NCI-H1436 treated with DMSO at 0.1 percent for 48 hours (cell line): ENCODE data around the gene ATIC.

ENCODE experiments used
- DNase-seq: peaks from one replicate; lab custom pipeline; 2025; lab: John Stamatoyannopoulos, UW

Gene ATIC

DNA sequence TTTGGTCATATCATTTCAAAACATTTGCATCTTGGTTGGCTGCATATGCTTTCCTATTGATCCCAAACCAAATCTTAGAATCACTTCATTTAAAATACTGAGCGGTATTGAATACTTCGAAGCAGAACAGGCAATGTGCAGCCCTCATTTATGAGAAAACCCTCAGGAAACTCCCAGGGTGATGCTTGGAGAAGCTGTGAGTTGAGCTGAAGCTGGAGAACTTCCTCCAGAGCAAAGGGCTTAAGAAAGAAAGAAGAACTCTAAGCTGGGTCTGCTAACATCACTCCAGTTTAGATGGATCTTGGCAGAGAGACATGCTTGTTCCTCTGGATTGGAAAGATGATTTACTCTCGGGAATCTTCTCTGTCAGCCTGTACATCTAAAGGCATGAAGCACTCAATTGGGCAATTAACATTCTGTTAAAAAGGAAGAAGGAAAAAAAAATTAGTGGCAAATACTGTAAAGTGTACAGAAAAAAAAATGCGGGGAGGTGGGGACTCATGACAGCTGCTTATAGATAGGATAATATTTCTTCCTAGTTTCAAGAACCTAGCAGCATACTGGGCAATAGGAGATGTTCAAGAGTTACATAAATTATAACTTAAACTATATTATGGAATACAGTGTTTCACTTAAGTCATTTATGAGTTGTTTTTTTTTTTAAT is 49.5 kb downstream of the ATIC start:
- DNase-seq: no peak

DNA sequence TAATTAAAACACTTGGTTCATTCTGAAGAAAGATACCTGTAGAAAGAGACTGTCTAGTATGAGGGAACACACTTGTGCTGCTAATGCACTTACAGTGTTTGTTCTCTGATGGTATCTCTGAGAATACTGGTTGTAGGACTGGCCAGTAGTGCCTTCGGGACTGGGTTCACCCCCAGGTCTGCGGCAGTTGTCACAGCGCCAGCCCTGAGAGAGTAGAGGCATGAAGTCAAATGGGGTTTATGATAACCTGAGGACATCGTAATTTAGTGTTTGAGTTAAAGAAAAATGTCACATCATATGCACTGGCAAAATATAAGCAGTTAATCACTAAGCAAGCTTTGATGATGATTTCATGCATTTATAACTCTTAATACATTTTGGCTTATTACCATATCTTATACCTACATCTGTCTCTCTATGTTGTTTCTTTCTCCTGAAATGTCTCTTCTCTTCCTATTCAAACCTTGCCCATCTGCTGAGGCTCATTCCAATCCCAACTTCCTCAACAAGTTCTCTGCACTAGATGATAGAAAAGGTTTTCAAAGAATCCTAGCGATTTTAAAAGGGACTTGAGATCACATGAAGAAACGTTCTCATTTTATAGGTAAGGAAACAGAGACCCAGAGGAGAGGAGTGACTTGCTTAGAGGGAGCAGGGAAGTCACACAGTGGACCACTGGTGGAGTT is 50.2 kb downstream of the ATIC start:
- no peak for DNase-seq

DNA sequence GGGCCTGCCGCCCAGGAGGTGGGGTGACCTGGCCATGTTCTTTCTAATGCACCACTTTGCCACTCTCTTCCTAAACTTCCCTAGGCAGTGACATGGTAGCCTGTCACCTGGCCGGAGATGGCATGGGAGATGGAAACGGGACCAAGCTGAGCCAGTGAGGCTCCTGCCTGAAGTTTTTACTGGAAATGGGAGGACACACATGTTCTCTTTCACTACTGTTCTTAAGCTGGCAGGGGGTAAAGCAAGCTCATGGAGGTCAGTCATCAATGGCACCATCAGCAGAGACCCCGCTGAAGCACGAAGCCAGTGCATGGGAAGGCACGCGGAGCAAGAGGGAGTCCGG is 50.7 kb downstream of the ATIC start:
- no peak for DNase-seq

DNA sequence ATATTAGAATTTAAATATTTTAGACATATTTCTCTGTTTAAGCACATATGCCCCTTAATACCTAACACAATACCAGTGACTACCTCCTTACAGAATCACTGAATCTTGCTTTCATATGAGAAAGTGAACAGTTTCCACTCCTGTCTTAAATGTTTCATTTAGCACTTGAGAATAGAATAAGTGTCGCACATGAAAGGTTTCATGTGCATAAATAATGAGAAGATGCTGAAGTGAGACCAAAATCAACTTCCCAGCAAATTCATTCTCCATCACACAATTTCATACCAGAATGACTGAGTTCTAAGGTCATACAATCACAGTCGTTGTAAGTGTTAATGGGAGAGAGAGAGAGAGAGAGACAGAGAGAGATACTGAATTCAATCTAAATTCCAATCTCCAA is 51.2 kb downstream of the ATIC start:
- DNase-seq: no peak

DNA sequence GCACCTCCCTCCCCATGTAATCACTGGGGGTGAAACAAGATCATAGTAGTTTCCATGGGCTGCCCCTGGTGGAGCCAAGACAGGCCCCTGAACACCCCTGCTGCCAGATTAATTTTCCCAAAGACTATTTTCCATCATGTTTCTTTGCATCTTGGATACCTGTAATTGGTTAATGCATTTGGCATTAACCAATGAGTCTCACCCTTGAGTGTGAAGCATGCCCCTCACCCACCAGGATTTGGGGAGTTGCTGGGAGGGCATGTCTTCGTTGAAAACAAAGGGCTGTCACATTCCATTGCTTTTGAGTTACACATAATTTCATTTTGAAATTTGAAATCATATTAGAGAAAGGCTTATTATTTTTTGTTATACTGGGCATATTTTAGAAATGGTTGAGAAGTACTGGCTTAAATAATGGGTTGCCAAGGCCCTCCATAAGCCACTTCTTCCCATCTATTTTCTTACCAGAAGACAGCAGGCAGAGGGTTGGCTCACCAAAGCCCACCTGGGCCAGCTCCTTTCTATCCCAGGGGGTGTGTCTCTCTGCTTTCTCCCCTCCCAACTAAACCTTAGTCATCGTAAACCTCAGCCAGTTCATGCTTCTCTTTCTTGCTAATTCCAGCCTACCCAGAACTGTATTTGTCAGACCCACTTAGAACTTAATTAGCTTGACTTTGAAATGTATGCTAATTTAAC is 51.8 kb downstream of the ATIC start:
- no peak for DNase-seq

DNA sequence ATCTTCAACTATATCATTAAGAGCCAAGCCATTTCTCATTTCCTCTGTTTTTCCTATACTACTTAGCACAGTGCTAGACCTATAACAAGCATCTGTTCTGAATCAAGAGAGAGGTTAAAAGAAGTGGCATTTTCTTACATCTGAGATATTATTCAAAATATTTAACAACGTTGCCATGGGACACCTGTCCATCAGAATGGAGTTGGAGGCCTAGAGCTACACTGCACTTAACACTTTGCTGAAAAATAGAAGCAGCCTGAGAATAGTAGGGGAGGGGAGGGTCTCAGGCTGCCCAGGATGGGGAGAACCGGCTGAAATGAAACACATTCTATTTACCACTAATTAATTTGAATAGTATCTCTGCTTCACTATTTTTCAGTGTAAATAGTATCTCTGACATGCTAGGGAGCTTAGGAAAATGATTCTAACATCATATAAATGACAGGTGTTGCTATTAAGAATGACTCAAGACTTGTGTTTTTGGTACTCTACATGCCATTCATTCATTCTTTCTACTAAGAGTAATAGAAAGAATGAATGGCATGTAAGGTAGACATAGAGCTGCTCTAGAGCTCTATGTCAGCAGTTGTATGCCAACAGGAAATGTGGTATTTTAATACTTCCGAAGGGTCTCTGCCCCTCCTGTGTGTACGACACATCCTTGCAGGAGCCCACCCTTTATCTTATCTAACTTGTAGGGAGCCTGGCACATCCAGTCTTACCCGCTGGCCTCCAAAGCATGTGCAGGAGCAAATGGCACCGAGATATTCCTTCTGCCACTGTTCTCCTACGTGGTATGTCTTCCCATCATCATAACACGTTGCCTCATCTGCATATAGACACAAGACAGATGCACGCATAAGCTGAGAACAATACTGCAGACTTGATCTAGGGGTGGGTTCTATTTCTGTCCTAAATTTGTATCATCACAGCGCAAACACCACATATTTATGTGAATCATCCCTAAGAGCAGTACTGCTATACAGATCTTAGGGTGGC is 52.6 kb downstream of the ATIC start:
- DNase-seq: no peak

DNA sequence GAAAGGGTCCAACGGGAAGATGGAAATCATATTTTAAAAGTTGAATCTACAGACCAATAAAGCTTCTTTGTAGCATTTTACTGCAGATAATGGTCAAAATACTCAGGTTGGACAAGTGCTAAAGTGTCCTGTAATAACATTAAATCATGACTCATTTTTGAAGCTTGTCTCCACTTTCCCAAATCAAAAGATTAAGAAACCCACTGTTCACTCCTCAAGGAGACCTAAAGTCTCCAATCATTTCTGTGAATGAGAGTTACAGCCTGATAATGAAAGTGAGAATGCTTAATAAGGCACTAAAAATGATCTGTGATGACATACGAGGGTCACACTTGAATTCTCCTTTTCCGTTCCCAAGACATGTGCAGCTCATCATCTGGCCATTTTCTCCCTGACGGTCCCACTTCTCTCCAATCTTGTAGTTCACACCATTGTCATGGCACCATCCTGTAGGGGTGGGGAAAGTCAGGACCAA is 53.4 kb downstream of the ATIC start:
- no peak for DNase-seq

DNA sequence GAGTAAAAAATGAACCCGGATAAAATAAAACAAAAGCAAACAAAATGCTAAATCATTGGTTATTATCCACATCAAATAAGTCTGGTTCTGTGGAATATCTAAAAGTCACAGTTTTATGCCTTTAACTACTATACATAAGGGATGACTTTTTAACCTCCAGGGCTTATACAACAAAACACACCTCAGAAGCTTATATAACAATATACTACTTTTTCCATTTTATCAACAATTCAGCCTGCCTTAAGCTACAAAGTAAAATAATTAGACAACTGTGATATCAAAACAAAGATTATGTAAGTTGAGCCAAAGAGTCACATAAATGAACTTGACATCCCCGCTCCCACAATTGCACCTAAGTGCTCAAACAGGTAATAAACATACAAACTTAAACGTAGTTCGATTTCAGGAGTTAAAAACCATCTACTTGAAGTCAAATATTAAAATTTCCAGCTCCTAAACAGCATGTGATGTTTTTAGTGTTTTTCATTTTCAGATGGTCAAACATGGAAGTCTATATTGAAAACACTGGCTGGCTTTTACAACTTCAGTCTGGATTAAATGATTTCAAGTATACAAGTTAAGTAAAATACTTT is 54.7 kb downstream of the ATIC start:
- no peak for DNase-seq

DNA sequence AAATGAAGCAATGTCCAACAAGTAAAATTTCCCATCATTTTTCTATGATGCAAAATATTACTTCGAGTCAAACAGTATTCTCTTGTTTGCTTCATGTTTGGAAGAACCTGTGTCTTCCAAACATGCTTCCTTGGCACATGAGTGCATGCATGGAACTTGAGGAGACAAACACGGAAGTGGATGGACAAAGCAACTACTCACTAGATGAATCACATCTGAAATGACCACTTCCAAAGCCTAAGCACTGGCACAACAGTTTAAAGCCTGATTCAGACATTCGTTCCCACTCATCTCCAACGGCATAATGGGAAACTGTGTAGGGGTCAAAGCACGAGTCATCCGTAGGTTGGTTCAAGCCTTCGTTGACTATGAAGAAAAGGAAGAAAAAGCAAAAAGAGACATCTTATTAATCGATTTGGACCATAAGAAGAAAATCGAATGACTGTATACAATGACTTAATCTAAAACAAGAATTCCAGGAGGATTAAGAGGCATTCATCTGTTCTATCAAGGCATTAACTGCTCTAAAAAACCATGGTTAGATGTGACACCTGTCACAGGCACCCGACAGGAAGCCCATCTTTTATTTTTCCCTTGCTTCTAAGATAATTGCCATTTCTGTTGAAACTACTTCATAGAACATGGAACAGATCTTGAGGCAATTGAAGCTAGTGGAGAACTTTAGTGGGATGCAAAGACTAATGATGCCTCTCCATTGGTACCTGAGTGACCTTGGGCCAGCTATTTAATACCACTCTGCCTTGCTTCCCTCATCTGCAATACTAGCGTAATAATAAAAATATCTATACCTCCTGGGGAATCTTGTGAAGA is 56.0 kb downstream of the ATIC start:
- no peak for DNase-seq

DNA sequence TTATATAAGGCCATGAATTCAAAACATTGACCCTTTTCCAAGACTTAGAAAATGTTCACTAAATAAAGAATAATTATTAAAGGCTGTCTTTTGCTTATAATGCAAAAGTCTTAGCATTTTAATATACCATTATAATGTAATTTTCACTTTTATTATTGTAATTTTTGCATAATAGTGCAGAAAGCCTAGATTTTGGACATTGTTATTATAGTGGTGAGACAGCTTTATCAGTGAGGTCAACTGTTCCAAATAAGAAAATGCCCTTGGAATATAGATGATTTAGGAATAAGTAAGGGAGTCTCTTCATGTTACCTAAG is 56.6 kb downstream of the ATIC start:
- DNase-seq: no peak

DNA sequence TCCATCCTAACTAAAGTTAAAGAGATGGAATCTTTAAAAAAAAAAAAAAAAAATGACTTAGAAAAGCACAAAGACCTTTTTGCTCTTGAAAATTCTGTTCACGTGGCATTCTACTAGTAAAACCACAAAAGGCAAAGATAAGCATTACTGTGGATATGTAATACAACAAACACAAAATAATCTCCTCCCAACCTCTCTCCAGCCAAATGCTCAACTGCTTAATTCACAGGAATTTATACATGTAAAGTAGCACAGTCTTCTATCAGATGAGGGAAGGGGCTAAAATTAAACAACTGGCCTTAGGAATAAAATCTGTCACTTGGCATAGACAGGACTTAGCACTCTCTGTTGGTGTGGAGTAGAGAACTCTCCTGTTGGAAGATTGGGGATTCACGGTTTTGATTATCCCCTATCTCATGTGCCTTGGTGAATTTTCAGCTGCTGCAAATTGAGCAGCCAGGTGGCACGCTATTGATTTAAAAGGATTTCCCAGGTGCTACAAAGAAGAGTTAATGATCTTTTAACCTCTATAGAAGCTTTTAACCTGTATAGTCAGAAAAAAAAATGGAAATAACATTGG is 57.4 kb downstream of the ATIC start:
- DNase-seq: no peak

DNA sequence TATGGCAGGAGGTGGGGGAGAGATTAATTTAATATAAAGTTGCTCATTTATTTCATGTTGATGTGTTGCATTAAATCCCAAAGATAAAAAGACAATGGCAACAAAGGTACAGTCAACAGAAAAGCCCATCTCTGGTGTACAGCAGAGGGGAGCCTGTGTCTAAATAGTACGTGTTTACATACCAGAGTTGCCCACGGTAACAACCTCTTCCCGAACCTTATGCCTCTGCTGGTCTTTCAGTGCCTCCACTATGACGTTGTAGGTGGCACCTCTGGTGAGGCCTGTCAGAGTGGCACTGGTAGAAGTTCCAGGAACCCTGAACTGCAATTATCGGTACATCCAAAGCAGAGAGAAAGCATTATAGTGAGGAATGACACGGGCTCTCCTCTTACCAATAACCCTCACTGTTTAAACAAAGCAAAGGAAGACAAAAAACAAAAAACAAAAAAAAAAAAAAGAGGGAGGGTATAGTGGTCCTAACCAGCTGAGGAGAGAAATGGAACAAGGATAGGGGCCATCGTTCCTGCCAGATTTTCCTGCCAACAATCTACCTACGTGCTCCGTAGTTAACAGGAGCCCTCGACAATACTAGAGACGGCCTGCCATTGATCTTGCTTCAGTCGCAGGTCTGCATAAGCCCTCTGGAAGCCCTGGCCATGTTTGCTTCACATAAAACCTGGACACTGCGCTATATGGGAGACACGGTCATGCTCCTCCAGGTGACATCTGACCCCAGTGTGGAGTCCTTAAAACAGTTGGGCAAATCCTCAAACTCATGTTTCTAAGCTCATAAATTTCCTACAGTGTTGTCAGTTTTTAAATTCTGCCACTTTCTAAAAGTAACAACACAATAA is 58.5 kb downstream of the ATIC start:
- no peak for DNase-seq

DNA sequence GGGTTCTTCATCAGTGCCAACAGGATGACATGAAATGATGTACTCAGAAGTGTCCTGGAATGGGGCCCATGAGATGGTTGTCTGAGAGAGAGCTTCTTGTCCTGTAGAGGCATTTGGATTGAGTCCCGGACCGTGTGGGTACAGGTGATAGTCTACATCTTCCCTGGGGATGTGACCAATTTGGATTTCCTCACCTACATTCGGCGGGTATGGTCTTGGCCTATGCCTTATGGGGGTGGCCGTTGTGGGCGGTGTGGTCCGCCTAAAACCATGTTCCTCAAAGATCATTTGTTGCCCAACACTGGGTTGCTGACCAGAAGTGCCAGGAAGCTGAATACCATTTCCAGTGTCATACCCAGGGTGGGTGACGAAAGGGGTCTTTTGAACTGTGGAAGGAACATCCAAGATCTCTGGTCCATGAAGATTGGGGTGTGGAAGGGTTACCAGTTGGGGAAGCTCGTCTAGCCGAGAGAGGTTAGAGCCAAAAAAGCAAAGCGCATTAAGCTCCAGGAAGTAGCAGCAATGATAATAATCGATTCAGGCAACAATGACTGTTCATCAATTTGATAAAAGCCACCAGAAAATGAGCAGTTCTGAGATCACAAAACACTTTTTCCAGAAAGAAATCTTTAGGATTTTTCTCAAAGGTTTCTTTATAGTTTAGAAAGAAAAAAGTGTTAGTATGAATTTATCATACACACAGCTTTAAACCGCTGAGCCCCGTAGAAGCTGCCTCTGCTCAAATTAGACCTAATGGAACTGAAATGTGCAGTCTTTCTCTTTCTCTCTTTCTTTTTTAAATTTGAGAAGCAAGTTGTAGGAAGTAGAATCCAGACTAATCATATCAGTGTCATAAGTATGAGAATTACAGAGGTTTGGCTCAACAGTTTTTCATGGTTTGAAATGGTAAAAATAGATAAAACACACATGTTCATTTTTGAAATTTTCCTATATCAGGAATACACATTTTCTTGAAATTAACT is 60.3 kb downstream of the ATIC start:
- no peak for DNase-seq

DNA sequence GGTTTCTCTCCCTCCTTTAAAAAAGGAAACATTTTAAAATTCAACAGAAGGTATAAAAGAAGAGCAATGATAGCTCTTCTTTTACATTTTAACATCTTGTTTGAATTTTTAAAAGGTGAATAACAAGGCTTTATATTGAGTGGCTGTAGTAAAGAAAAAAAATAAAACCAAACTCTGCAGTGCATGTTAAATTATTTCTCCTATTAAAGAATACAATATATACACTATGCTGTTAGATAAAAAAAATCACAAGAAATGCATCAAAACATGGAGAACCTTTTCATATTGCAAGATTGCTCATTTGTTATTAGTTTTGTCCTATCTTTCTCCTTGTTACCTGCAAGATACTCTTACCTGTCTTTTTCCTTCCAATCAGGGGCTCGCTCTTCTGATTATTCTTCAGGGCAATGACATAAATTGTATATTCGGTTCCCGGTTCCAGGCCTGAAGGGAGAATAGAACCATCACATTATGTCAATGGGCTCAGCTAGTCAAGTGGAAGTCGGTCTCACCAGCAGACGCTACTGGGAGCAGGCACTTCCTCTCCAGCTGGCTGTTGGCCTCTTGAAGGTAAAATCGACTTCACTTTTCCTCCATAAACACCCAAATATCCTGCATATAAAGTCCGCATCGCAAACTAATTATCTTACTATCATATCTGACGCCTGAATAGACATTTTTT is 61.2 kb downstream of the ATIC start:
- DNase-seq: no peak

DNA sequence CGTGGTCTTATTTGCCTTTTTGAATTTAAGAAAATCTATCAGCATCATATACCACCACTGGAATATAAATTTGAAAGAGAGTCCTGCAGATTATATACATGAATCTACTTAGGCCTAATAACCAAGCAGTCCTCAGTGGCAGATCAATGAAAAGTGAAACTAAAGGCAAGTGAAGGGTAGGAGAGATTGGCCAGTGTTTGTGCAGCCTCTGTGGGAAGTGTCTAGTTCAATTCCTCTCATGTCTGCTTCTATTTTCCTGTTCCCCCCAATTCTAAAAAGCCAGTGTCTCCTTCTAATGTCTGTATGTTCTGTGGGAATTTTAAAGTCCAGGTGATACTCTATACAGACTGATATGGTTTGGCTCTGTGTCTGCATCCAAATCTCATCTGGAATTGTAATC is 62.1 kb downstream of the ATIC start:
- DNase-seq: no peak

DNA sequence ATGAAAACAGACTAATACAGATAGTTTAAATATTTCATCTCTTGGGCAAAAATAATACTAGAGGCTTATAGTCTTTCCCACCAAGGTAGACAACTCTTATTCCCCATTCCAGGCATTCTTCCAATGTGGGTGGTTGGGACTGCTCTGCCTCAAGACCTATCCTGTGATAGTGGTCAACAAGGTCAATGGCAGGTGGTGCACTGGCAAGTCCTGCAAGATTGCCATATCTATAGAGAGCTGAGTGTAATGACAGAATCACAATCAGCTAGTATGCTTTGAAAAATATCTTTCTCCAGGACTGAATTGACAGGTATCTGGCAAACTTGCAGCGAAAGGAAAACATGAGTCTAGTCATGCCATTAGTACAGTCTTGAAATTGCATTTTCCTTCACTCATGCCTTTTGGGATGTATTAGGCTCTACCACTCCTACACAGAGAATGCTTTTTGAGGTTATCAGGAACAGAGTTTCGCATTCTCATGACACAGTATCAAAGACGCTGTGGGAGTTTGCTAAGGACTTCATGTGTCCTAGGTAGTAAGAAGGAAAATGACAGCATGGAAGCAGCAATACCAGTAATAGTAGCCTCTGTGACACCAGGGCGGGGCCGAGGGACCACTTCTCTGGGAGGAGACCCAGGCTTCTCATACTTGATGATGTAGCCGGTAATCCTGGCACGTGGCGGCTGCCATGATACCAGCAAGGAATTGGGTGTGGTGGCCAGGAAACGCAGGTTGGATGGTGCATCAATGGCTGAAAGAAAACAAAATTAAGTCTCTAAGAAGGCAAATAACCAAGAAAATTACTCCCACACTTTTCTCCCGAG is 63.0 kb downstream of the ATIC start:
- no peak for DNase-seq

DNA sequence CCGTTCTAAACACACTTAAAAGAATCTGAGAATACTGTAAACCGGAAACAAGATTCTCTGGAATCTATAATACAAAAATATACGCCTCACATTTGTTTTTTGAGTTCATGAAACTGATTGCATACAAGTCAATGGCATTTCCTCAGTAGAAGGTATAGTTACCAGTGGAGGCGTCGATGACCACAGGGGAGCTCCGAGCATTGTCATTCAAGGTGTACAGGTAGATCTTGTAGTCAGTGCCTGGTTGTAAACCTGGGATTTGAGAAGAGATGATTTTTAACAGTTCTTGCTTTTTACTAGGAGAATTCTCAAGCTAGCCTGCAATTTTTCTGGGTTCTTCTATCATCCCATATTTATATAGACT is 63.6 kb downstream of the ATIC start:
- no peak for DNase-seq
